H1 (cell line): ENCODE data around the gene ZBTB24. TPM values are rescaled to one million over a fixed set of nuclear protein-coding genes. Genes with fewer than 3 reads are reported as not detected.

Experiments used
- CTCF ChIA-PET: fragments of 300-600 bp; sonication (Branson Sonifier 250); formaldehyde crosslinking; loops from one replicate; lab custom pipeline; 2021; ENCODE audit not compliant: partially characterized antibody; lab: Charles Lee
- POLR2A ChIA-PET: fragments of 300-600 bp; sonication (Branson Sonifier 250); formaldehyde crosslinking; loops from one replicate; lab custom pipeline; 2021; ENCODE audit warnings: inconsistent platforms; ENCODE audit not compliant: partially characterized antibody; lab: Charles Lee
- DNase-seq, 2 experiments: peaks; one replicate each; pipeline versions ENCODE4 v3.0.0 to v3.0.0-alpha.2; 2010 to 2022; ENCODE audit warnings: low spot score in 2 of 2, low read depth in 1 of 2, mixed read lengths in 1 of 2
- FAIRE-seq: peaks from 2 replicates; lab custom pipeline; 2011; peaks lifted over from hg19 to GRCh38; lab: Jason Lieb, UNC
- H2AFZ ChIP-seq: 2 replicates; pipeline ENCODE4 v1.8.1; 2012; ENCODE audit warnings: low read length, inconsistent platforms
- H2AK5ac ChIP-seq: 2 replicates; pipeline ENCODE4 v1.6.1; 2013; ENCODE audit warnings: low read depth, low read length
- H2BK120ac ChIP-seq: replicated peaks from 2 replicates; pipeline ENCODE3; 2013; ENCODE audit warnings: low read depth, low read length, inconsistent platforms
- H2BK12ac ChIP-seq: 2 replicates; pipeline ENCODE4 v1.6.1; 2013; ENCODE audit warnings: low read depth, low read length
- H2BK15ac ChIP-seq: 2 replicates; pipeline ENCODE4 v1.6.1; 2013; ENCODE audit warnings: low read length
- H2BK20ac ChIP-seq: 2 replicates; pipeline ENCODE4 v1.6.1; 2013; ENCODE audit warnings: low read length
- H2BK5ac ChIP-seq: 2 replicates; pipeline ENCODE4 v1.6.1; 2013; ENCODE audit warnings: low read depth, low read length
- H3K14ac ChIP-seq: 2 replicates; pipeline ENCODE4 v1.6.1; 2013; ENCODE audit warnings: inconsistent platforms; ENCODE audit not compliant: insufficient read length
- H3K18ac ChIP-seq: 2 replicates; pipeline ENCODE4 v1.6.1; 2013; ENCODE audit warnings: low read length; ENCODE audit errors: extremely low read depth
- H3K23ac ChIP-seq: 2 replicates; pipeline ENCODE4 v1.6.1; 2013; ENCODE audit warnings: inconsistent platforms; ENCODE audit not compliant: insufficient read length
- H3K23me2 ChIP-seq: 2 replicates; pipeline ENCODE4 v1.6.1; 2013; ENCODE audit warnings: low read depth, low read length
- H3K27ac ChIP-seq: 2 replicates; pipeline ENCODE4 v1.6.1; 2011; ENCODE audit warnings: low read depth, low read length, inconsistent platforms
- H3K27me3 ChIP-seq, 4 experiments: replicated peaks in 1 of 4; 1 replicate in 1 of 4; 2 replicates in 3 of 4; pipeline versions ENCODE4 v1.6.1 to v1.8.1; 2011 to 2013; ENCODE audit warnings: low read length in 3 of 4, mild to moderate bottlenecking in 3 of 4, inconsistent platforms in 2 of 4, mixed read lengths in 2 of 4, moderate library complexity in 1 of 4; ENCODE audit not compliant: control insufficient read depth in 3 of 4, insufficient read depth in 3 of 4; ENCODE audit errors: extremely low read depth in 1 of 4
- H3K36me3 ChIP-seq, 4 experiments: 2 replicates each; pipeline versions ENCODE4 v1.6.1 to v1.8.1; 2011 to 2013; ENCODE audit warnings: mild to moderate bottlenecking in 4 of 4, low read length in 3 of 4, moderate library complexity in 2 of 4, control low read depth in 1 of 4, inconsistent platforms in 1 of 4; ENCODE audit not compliant: insufficient read depth in 4 of 4, control insufficient read depth in 2 of 4
- H3K4ac ChIP-seq: replicated peaks from 2 replicates; pipeline ENCODE3; 2013; ENCODE audit warnings: low read length, low read depth, mixed read lengths, inconsistent platforms; ENCODE audit not compliant: insufficient read length
- H3K4me1 ChIP-seq, 4 experiments: replicated peaks in 1 of 4; 1 replicate in 1 of 4; 2 replicates in 3 of 4; pipeline versions ENCODE4 v1.6.1 to v1.8.1; 2011 to 2013; ENCODE audit warnings: low read length in 3 of 4, inconsistent platforms in 2 of 4, mixed read lengths in 1 of 4; ENCODE audit not compliant: insufficient read depth in 4 of 4, control insufficient read depth in 3 of 4
- H3K4me2 ChIP-seq, 2 experiments: 2 replicates each; pipeline versions ENCODE4 v1.6.1 to v1.8.1; 2011 to 2013; ENCODE audit warnings: low read depth in 2 of 2, low read length in 2 of 2, control low read depth in 1 of 2, inconsistent platforms in 1 of 2, mild to moderate bottlenecking in 1 of 2; ENCODE audit not compliant: insufficient read depth in 1 of 2
- H3K4me3 ChIP-seq, 4 experiments: fragments of 200-600, 300-600 bp in 1 of 4; sonication (generic), shearing (Covaris generic), sonication (Bioruptor Twin) in 1 of 4; 2 replicates each; pipeline versions ENCODE4 v1.5.1 to v1.8.1; 2011 to 2016; ENCODE audit warnings: low read length in 4 of 4, low read depth in 3 of 4, control low read depth in 2 of 4, inconsistent platforms in 2 of 4, mild to moderate bottlenecking in 2 of 4, mixed read lengths in 1 of 4, moderate library complexity in 1 of 4; ENCODE audit not compliant: insufficient read depth in 2 of 4; ENCODE audit errors: extremely low read depth in 1 of 4
- H3K56ac ChIP-seq: replicated peaks from 2 replicates; pipeline ENCODE3; 2013; ENCODE audit warnings: low read depth, mild to moderate bottlenecking, mixed read lengths, low read length, inconsistent platforms; ENCODE audit not compliant: insufficient read length
- H3K79me1 ChIP-seq: 2 replicates; pipeline ENCODE4 v1.6.1; 2013; ENCODE audit warnings: low read depth, low read length, control low read depth
- H3K79me2 ChIP-seq, 2 experiments: 2 replicates each; pipeline versions ENCODE4 v1.6.1 to v1.8.1; 2012 to 2013; ENCODE audit warnings: low read length in 2 of 2, mild to moderate bottlenecking in 2 of 2, inconsistent platforms in 1 of 2; ENCODE audit not compliant: insufficient read depth in 2 of 2, control insufficient read depth in 1 of 2
- H3K9ac ChIP-seq, 4 experiments: replicated peaks in 1 of 4; 1 replicate in 1 of 4; 2 replicates in 3 of 4; pipeline versions ENCODE4 v1.6.1 to v1.8.1; 2011 to 2013; ENCODE audit warnings: low read depth in 3 of 4, low read length in 3 of 4, control low read depth in 2 of 4, mild to moderate bottlenecking in 2 of 4, moderate library complexity in 2 of 4, inconsistent platforms in 1 of 4; ENCODE audit errors: extremely low read depth in 1 of 4
- H3K9me3 ChIP-seq, 2 experiments: 2 replicates each; pipeline versions ENCODE4 v1.6.1 to v1.8.1; 2012 to 2013; ENCODE audit warnings: mild to moderate bottlenecking in 2 of 2, moderate library complexity in 2 of 2, control low read depth in 1 of 2, inconsistent platforms in 1 of 2, low read depth in 1 of 2, low read length in 1 of 2, mixed read lengths in 1 of 2; ENCODE audit not compliant: insufficient read depth in 2 of 2
- H4K20me1 ChIP-seq, 2 experiments: replicated peaks in 1 of 2; 2 replicates each; pipeline versions ENCODE3 to v1.8.1; 2011 to 2013; ENCODE audit warnings: inconsistent platforms in 2 of 2, low read length in 2 of 2, mild to moderate bottlenecking in 1 of 2; ENCODE audit not compliant: insufficient read depth in 2 of 2, control insufficient read depth in 1 of 2
- H4K5ac ChIP-seq: 2 replicates; pipeline ENCODE4 v1.6.1; 2013; ENCODE audit warnings: low read length, low read depth, mixed read lengths, inconsistent platforms; ENCODE audit not compliant: insufficient read length
- H4K8ac ChIP-seq: 2 replicates; pipeline ENCODE4 v1.8.0; 2013; ENCODE audit warnings: mild to moderate bottlenecking, moderate library complexity, low read length, inconsistent platforms; ENCODE audit not compliant: insufficient read depth; ENCODE audit errors: extremely low read depth
- H4K91ac ChIP-seq: replicated peaks from 2 replicates; pipeline ENCODE3; 2013; ENCODE audit warnings: low read length, mixed read lengths, inconsistent platforms; ENCODE audit not compliant: insufficient read length
- ASH2L ChIP-seq: fragments of 200-600, 300-600 bp; sonication (generic); IDR thresholded peaks from one replicate; pipeline ENCODE4 v1.7.1; 2017; ENCODE audit warnings: low read length
- EP300 ChIP-seq, 2 experiments: IDR thresholded peaks; 1 replicate in 1 of 2; 2 replicates in 1 of 2; pipeline ENCODE4 v1.6.1; 2011 to 2012; ENCODE audit warnings: low read depth in 2 of 2, low read length in 2 of 2, mild to moderate bottlenecking in 2 of 2, borderline replicate concordance in 1 of 2, inconsistent platforms in 1 of 2, moderate library complexity in 1 of 2
- KDM5A ChIP-seq: fragments of 200-600 bp; IDR thresholded peaks from 2 replicates; pipeline ENCODE4 v1.7.1; 2012; ENCODE audit warnings: mild to moderate bottlenecking, low read length, inconsistent platforms, mixed read lengths
- NANOG ChIP-seq: IDR thresholded peaks from 2 replicates; pipeline ENCODE4 v1.6.1; 2011; ENCODE audit warnings: low read length, low read depth, mild to moderate bottlenecking, inconsistent platforms; ENCODE audit not compliant: insufficient read depth, poor library complexity, severe bottlenecking
- PHF8 ChIP-seq: fragments of 200-600 bp; sonication (generic); conservative IDR thresholded peaks from 2 replicates; pipeline ENCODE4 v1.7.1; 2012; ENCODE audit warnings: low read depth, mild to moderate bottlenecking, inconsistent platforms, low read length, moderate library complexity
- POLR2A ChIP-seq, 2 experiments: IDR thresholded peaks; 1 replicate in 1 of 2; 2 replicates in 1 of 2; pipeline ENCODE4 v1.6.1; 2011; ENCODE audit warnings: low read depth in 2 of 2, low read length in 2 of 2, mild to moderate bottlenecking in 2 of 2; ENCODE audit errors: control extremely low read depth in 1 of 2
- POU5F1 ChIP-seq: IDR thresholded peaks from 2 replicates; pipeline ENCODE4 v1.6.1; 2011; ENCODE audit warnings: low read depth, mild to moderate bottlenecking, low read length, moderate library complexity
- RFX5 ChIP-seq: IDR thresholded peaks from 2 replicates; pipeline ENCODE4 v1.6.1; 2011; ENCODE audit warnings: low read depth, low read length, improper control_type of control experiment, borderline replicate concordance
- RXRA ChIP-seq: IDR thresholded peaks from 2 replicates; pipeline ENCODE4 v1.6.1; 2011; ENCODE audit warnings: low read depth, mild to moderate bottlenecking, low read length, moderate library complexity; ENCODE audit not compliant: insufficient read depth
- TBP ChIP-seq: IDR thresholded peaks from 2 replicates; pipeline ENCODE4 v1.6.1; 2011; ENCODE audit warnings: low read depth, low read length, improper control_type of control experiment
- WGBS, 2 experiments: shearing (Covaris generic) in 1 of 2; methylation state at CpG; one replicate each; pipeline versions ENCODE4 v1.1.6 to v1.1.7; 2013 to 2015; ENCODE audit warnings: low lambda C conversion rate in 2 of 2, mixed read lengths in 2 of 2, inconsistent platforms in 1 of 2, low coverage in 1 of 2, missing lambda C conversion rate in 1 of 2; ENCODE audit not compliant: insufficient replicate concordance in 2 of 2, insufficient coverage in 1 of 2, insufficient read length in 1 of 2; ENCODE audit errors: extremely low coverage in 1 of 2, missing lambda C conversion rate in 1 of 2; 5-methylcytosine and 5-hydroxymethylcytosine counted together
- polyA plus RNA-seq, 7 experiments: library from polyadenylated mRNA; depleted of rRNA in 3 of 7; stranded (reverse) in 5 of 7; unstranded in 2 of 7; fragments of >200 nt in 5 of 7; fragments of 200-250 nt in 2 of 7; gene quantifications; 1 replicate in 5 of 7; 2 replicates in 1 of 7; 4 replicates in 1 of 7; pipeline versions ENCODE4 v1.2.1 to v1.2.3, GENCODE V29; 2011 to 2013; ENCODE audit warnings: missing spikeins in 2 of 7, mixed read lengths in 2 of 7
- total RNA-seq: library from RNA; stranded (reverse); fragmentation: NEBNext Ultra II Directional; extraction: Animal tissue kit (Norgen Biotek cat#: 25700); gene quantifications from 2 replicates; pipeline ENCODE4 v1.2.1, GENCODE V29; 2021
- TF ChIP-seq, protein P1 (sequence below), 3 experiments: IDR thresholded peaks; 1 replicate in 2 of 3; 2 replicates in 1 of 3; pipeline versions ENCODE4 v1.5.1 to v1.6.1; 2011; ENCODE audit warnings: low read length in 3 of 3, mild to moderate bottlenecking in 3 of 3, inconsistent platforms in 2 of 3, low read depth in 1 of 3, moderate library complexity in 1 of 3; ENCODE audit not compliant: insufficient read depth in 1 of 3; ENCODE audit errors: control extremely low read depth in 1 of 3

The ZBTB24 gene
- total and polyA plus RNA-seq, 2 of the 8 experiments (the other 6 are each of a cell fraction or from before 2014, with no cell fraction given) = 7.5 to 21.0 TPM

DNA sequence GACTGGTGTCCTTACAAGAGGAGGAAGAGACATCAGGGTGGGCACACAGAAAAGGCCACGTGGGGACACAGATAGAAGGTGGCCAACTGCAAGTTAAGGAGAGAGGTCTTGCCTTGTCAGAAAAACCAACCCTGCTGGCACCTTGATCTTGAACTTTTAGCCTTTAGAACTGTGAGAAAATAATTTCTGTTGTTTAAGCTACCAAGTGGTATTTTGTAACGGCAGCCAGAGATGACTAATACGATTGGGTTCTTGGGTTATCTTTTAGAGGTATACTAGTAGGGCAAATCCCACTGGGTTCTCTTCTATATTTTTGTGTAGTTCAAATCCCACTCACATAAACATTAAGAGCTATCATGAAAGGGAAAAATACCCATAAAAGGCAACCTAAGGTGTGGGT is 31.9 kb upstream of the ZBTB24 start:
- H4K91ac ChIP-seq = peak overlapping the region; percentile 65
- H3K18ac ChIP-seq = peak overlapping the region; percentile 14; the same call in 1 of the 2 replicates
- H3K27me3 ChIP-seq = no peaks in the 10 kb centered on the region
- H3K4me2 ChIP-seq = no peak overlapping the region
- no peak overlapping the region for H2AFZ ChIP-seq
- H3K56ac ChIP-seq = no peak overlapping the region
- H4K20me1 ChIP-seq = no peaks in the 10 kb centered on the region
- peak overlapping the region; percentile 21; the same call in 1 of the 2 replicates for H2BK12ac ChIP-seq
- H2BK5ac ChIP-seq = no peak overlapping the region
- ChIA-PET CTCF (interaction anchor here (0.5 to 1.4 kb wide), 3 partner anchors 11 to 59 kb away, joined by 3 to 5 read pairs (median 5); partner anchors contain the start of gene MICAL1), POLR2A (no interaction called here)
- no peak overlapping the region for H2BK15ac ChIP-seq
- no peak overlapping the region for H3K9ac ChIP-seq
- DNase-seq (no peak), FAIRE-seq (no peak)
- no peak overlapping the region for H3K4ac ChIP-seq
- no peaks in the 10 kb centered on the region for H3K79me2 ChIP-seq
- H3K14ac ChIP-seq = no peak overlapping the region
- no peaks in the 10 kb centered on the region for H3K79me1 ChIP-seq
- H2BK20ac ChIP-seq = 0 out of 2 replicates have a peak overlapping the region, but pooled peaks have one; percentile 73
- H2BK120ac ChIP-seq = no peak overlapping the region
- no peak overlapping the region for H3K4me3 ChIP-seq
- H3K23ac ChIP-seq = no peak overlapping the region
- H3K36me3 ChIP-seq = peaks cover 0 to 7% (median 2%) of the 10 kb centered on the region in 4 experiments; a peak in 2 of 8 replicates
- 95% methylated on average over 3 of the region's 3 CpGs; no CpG with 5 or more reads in 1 of the 2 experiments for WGBS, 2 experiments
- H4K5ac ChIP-seq = no peak overlapping the region
- no peak overlapping the region for H3K27ac ChIP-seq
- no peak overlapping the region for H4K8ac ChIP-seq
- H2AK5ac ChIP-seq = no peak overlapping the region
- H3K4me1 ChIP-seq = peaks cover 5 to 10% (median 6%) of the 10 kb centered on the region in 4 experiments; a peak in 6 of 7 replicates
- H3K23me2 ChIP-seq = no peaks in the 10 kb centered on the region
- peaks cover 11 to 15% of the 10 kb centered on the region in 2 experiments for H3K9me3 ChIP-seq
- TF ChIP-seq POLR2A (IDR thresholded peaks at IDR 0.05; ENCODE audit: control extremely low read depth in 1 of 2, low read depth in 2 of 2, low read length in 2 of 2) (no peak), ASH2L (no peak), NANOG (no peak), RFX5 (no peak), KDM5A (no peak), PHF8 (no peak), POU5F1 (no peak), RXRA (no peak), EP300 (IDR thresholded peaks at IDR 0.05; ENCODE audit: borderline replicate concordance in 1 of 2, low read depth in 2 of 2, low read length in 2 of 2) (no peak), TBP (no peak)
- TF ChIP-seq, protein P1, sequence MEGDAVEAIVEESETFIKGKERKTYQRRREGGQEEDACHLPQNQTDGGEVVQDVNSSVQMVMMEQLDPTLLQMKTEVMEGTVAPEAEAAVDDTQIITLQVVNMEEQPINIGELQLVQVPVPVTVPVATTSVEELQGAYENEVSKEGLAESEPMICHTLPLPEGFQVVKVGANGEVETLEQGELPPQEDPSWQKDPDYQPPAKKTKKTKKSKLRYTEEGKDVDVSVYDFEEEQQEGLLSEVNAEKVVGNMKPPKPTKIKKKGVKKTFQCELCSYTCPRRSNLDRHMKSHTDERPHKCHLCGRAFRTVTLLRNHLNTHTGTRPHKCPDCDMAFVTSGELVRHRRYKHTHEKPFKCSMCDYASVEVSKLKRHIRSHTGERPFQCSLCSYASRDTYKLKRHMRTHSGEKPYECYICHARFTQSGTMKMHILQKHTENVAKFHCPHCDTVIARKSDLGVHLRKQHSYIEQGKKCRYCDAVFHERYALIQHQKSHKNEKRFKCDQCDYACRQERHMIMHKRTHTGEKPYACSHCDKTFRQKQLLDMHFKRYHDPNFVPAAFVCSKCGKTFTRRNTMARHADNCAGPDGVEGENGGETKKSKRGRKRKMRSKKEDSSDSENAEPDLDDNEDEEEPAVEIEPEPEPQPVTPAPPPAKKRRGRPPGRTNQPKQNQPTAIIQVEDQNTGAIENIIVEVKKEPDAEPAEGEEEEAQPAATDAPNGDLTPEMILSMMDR (IDR thresholded peaks at IDR 0.05; ENCODE audit: control extremely low read depth in 1 of 3, insufficient read depth in 1 of 3, low read depth in 1 of 3, low read length in 3 of 3) = no peak
